Measurements from ENCODE around the gene ZNF608.

ZNF608 gene

GRCh38 chr5:124713595-124713994 lies 32.8 kb downstream of the ZNF608 start:
- no peak overlapping the region for H3K4me3 ChIP-seq (ENCODE audit: low read depth, low read length)
- TF ChIP-seq, protein P1, sequence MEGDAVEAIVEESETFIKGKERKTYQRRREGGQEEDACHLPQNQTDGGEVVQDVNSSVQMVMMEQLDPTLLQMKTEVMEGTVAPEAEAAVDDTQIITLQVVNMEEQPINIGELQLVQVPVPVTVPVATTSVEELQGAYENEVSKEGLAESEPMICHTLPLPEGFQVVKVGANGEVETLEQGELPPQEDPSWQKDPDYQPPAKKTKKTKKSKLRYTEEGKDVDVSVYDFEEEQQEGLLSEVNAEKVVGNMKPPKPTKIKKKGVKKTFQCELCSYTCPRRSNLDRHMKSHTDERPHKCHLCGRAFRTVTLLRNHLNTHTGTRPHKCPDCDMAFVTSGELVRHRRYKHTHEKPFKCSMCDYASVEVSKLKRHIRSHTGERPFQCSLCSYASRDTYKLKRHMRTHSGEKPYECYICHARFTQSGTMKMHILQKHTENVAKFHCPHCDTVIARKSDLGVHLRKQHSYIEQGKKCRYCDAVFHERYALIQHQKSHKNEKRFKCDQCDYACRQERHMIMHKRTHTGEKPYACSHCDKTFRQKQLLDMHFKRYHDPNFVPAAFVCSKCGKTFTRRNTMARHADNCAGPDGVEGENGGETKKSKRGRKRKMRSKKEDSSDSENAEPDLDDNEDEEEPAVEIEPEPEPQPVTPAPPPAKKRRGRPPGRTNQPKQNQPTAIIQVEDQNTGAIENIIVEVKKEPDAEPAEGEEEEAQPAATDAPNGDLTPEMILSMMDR (IDR thresholded peaks at IDR 0.05; ENCODE audit: low read depth, low read length) = no peak

- TF ChIP-seq, protein P1 (IDR thresholded peaks at IDR 0.05; ENCODE audit: low read depth, low read length) = no peak
- H3K4me3 ChIP-seq (ENCODE audit: low read depth, low read length) = no peak overlapping the region
Observed at GRCh38 chr5:124712731-124713305, 33.6 kb downstream of the ZNF608 start.

GRCh38 chr5:124708086-124708485 lies 38.4 kb downstream of the ZNF608 start:
- TF ChIP-seq, protein P1 (IDR thresholded peaks at IDR 0.05; ENCODE audit: low read depth, low read length) = no peak
- H3K4me3 ChIP-seq (ENCODE audit: low read depth, low read length) = no peak overlapping the region

- TF ChIP-seq, protein P1 (IDR thresholded peaks at IDR 0.05; ENCODE audit: low read depth, low read length) = no peak
- H3K4me3 ChIP-seq (ENCODE audit: low read depth, low read length) = no peak overlapping the region
Observed at GRCh38 chr5:124707520-124707919, 38.9 kb downstream of the ZNF608 start.

DNA sequence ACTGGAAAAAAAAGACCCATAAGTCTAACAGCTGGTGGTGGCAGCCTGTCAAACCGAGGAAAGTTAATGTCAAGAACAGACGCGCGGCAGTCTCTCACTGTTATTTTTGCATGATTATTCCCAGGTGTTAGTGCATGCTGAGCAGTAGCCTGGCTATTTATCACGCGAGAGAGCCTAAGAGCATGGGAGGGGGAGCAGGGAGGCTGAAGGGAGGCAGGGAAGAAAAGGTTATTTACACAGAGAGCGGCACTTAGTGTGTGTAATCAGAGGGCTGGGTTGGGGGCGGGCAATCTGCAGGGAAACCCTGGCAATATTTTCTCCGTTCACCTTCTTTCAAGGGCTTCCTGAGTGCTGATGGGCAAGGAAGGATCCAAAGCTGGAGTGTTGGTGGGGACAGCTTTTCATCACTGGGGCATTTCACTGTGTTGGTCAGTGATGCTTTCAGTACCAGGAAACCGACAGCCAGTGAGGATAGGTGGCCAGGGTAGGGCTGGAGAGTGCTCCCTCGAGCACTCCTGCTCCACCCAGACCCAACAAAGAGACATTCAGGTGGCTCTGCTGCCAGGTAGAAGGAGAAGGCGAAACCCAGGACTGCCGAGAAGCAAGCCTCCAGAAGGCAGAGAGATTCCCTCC lies 39.6 kb downstream of the ZNF608 start:
- H3K4me3 ChIP-seq (ENCODE audit: low read depth, low read length) = no peak overlapping the region
- TF ChIP-seq, protein P1 (IDR thresholded peaks at IDR 0.05; ENCODE audit: low read depth, low read length) = no peak

- H3K4me3 ChIP-seq (ENCODE audit: low read depth, low read length) = no peak overlapping the region
Observed at GRCh38 chr5:124706051-124706450, 40.4 kb downstream of the ZNF608 start.

DNA sequence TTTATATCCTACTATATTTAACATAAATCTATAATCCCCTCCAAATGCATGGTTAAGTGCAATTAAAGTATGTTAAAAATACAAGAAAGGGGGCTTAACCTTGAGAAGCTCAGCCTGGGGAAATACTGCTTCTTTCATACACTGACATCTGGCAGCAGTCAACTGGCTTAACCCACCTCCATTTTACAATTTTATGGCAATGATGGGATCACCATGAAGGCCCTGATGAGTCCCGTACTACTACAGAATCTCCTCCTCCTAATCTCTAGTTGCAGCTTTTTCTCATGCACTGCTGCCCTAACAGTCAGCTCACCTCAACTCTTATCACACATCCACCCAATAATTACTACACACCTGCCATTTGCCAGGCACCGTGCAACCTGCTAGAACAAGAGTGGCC lies 40.9 kb downstream of the ZNF608 start:
- TF ChIP-seq, protein P1 (IDR thresholded peaks at IDR 0.05; ENCODE audit: low read depth, low read length) = no peak
- no peak overlapping the region for H3K4me3 ChIP-seq (ENCODE audit: low read depth, low read length)

More at GRCh38 chr5:124706051-124706450, 40.4 kb downstream of the ZNF608 start:
- TF ChIP-seq, protein P1 (IDR thresholded peaks at IDR 0.05; ENCODE audit: low read depth, low read length) = no peak

All from WI38 (cell line).